ENCODE results near the gene SLC25A15.

The SLC25A15 gene

DNA sequence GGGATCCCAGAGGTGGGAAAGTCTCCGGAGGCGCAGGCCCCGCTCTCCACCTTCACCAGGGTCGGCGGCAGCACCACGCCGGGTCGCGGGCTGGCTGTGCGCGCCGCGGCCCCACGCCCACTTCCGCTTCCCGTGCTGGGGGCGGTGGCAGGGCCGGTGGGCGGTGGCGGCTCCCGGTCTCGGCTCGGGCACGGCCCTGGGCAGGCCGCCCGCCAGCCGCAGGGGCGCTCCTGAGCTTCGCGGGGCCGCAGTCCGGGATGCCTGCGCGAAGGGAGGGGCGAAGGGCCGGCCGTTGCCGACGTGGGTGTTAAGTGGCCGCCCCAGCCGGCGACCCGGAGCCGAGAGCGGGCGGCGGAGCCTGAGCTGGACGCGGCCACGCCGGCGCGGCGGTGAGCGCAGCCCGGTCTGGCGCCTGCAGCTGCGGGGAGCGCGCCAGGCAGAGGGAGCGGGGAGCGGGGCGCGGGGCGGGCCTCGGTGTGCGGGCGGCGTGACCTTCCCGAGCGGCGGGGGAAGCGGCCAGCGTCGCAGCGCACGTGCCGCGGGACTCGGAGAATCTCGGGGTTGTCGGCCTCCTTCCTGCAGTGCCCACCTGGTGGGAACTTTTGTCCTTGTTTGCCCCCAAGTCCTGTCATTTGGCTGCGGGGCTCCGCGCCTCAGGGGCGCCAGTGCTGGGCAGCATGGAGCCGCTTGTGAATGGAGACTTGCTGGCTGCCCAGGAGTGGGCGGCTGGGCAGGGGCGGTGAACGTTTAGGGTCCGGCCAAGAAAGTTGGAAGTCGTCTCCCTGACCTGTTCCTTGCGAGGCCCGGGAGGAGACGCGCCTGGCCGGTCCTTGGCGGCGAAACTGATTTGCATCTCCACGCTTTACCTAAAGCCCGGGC lies at the start of gene SLC25A15:
TSS of gene SLC25A15 (plus strand) at position 337 of the 879 bp plus-strand sequence. CDS start 3,616 bp downstream, outside the sequence.
- Histone ChIP-seq H3K9ac (ENCODE audit: low read depth, low read length) (peak within 1 kb of the TSS; percentile 76; the same call in 1 of the 2 replicates), H3K9me3 (ENCODE audit: insufficient read depth, low read depth, low read length) (no peaks in the 10 kb centered on the region), H3K4me1 (ENCODE audit: insufficient read depth, low read length) (no peaks in the 10 kb centered on the region), H3K27me3 (ENCODE audit: insufficient read depth, low read length) (no peaks in the 10 kb centered on the region), H3K27ac (ENCODE audit: low read length) (peak within 1 kb of the TSS; percentile 2), H3K36me3 (ENCODE audit: insufficient read depth, low read depth, low read length) (peaks cover 9% of the 10 kb centered on the region), H3K4me3 (ENCODE audit: low read length) (peak within 1 kb of the TSS; percentile 86)

DNA sequence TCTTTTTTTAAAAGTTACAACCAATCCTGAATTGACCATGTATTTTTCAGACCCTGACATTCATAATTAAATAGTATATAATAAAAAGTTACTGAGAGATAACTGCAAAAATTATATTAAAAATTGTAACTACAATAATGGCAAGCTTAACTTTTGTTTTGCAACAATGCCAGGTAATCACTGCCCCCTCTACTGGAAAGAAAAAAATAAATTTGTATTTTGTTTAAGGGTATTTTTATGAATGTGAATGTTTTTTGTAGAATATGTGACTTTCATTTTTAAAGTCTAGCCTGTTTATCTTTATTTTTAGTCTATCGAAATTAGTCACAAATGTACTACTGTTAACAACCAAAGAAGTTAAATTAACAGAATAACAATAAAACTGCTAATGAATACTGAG lies 40.1 kb upstream of the SLC25A15 start:
- Histone ChIP-seq H3K9me3 (ENCODE audit: insufficient read depth, low read depth, low read length) (no peaks in the 10 kb centered on the region), H3K36me3 (ENCODE audit: insufficient read depth, low read depth, low read length) (peaks cover 38% of the 10 kb centered on the region), H3K27me3 (ENCODE audit: insufficient read depth, low read length) (no peaks in the 10 kb centered on the region), H3K27ac (ENCODE audit: low read length) (no peak overlapping the region), H3K9ac (ENCODE audit: low read depth, low read length) (no peak overlapping the region), H3K4me3 (ENCODE audit: low read length) (no peak overlapping the region), H3K4me1 (ENCODE audit: insufficient read depth, low read length) (no peaks in the 10 kb centered on the region)

DNA sequence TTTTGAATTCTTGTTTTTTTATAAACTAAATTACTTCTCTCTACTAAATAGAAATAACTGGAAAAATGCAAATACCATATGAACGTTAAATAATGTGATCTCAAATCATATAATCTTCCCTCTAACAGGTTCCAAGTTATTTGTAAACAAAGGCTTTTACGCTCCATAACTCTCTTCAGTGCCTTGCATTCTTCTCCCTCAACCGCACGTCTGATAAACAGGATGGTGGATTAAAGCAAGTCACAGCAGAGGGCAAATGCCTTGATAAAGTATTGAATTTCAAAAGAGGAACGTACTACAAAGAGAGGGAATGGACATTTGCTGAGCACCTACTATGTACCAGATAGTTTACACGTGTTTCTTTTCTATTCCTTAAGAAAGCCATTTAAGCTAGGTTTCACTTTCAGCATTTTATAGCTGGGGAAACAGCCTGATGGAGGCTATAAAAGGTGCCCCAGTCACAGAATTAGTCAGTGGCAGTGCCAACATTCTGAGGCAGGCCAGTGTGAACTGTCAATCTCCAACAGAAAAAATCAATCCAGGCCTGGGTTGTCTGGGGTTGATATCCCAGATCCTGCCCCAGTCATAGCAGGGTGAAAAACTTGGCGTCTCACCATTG lies 34.2 kb upstream of the SLC25A15 start:
- peaks cover 51% of the 10 kb centered on the region for H3K36me3 ChIP-seq (ENCODE audit: insufficient read depth, low read depth, low read length)
- H3K27me3 ChIP-seq (ENCODE audit: insufficient read depth, low read length) = no peaks in the 10 kb centered on the region
- no peaks in the 10 kb centered on the region for H3K9me3 ChIP-seq (ENCODE audit: insufficient read depth, low read depth, low read length)
- H3K27ac ChIP-seq (ENCODE audit: low read length) = no peak overlapping the region
- no peaks in the 10 kb centered on the region for H3K4me1 ChIP-seq (ENCODE audit: insufficient read depth, low read length)
- no peak overlapping the region for H3K4me3 ChIP-seq (ENCODE audit: low read length)
- no peak overlapping the region for H3K9ac ChIP-seq (ENCODE audit: low read depth, low read length)

DNA sequence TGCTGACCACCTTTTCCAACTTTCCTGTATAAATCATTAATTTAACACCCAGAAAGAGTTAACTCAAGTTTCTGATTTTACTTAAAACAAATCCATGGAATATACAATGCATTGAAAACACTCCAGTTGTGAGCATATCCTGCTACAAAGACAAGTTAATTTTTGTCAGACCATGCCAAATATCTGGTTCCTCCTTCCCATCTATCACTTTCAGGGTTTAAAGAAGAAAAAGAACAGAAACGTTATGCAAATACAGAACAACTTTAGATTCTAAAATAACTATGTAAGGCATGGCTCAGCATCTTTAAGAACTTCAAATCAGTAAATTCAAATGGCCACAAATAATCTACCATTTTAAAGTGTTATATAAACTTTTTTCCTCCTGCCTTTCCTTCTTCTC lies 33.4 kb upstream of the SLC25A15 start:
- Histone ChIP-seq H3K36me3 (ENCODE audit: insufficient read depth, low read depth, low read length) (peaks cover 52% of the 10 kb centered on the region), H3K27me3 (ENCODE audit: insufficient read depth, low read length) (no peaks in the 10 kb centered on the region), H3K9ac (ENCODE audit: low read depth, low read length) (no peak overlapping the region), H3K9me3 (ENCODE audit: insufficient read depth, low read depth, low read length) (no peaks in the 10 kb centered on the region), H3K27ac (ENCODE audit: low read length) (no peak overlapping the region), H3K4me1 (ENCODE audit: insufficient read depth, low read length) (no peaks in the 10 kb centered on the region), H3K4me3 (ENCODE audit: low read length) (no peak overlapping the region)

DNA sequence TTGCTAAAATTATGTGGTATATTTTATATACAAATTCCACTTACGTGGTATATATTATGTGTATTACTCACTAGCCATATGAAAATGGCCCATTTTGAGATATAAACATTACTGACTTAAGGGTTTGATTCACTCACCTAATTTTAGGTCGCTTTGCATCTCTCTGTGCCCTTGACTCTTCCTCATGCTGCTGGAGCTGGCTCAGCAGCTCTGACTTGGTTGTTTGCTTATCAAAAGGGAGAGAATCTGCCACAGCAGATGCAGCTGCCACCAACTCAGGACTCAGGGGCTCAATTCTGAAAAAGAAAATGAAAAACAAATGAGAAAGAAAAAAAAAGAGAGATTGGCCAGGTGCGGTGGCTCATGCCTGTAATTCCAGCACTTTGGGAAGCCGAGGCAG lies 30.6 kb upstream of the SLC25A15 start:
- no peak overlapping the region for H3K4me3 ChIP-seq (ENCODE audit: low read length)
- no peaks in the 10 kb centered on the region for H3K27me3 ChIP-seq (ENCODE audit: insufficient read depth, low read length)
- peaks cover 44% of the 10 kb centered on the region for H3K36me3 ChIP-seq (ENCODE audit: insufficient read depth, low read depth, low read length)
- H3K27ac ChIP-seq (ENCODE audit: low read length) = no peak overlapping the region
- no peak overlapping the region for H3K9ac ChIP-seq (ENCODE audit: low read depth, low read length)
- no peaks in the 10 kb centered on the region for H3K9me3 ChIP-seq (ENCODE audit: insufficient read depth, low read depth, low read length)
- no peaks in the 10 kb centered on the region for H3K4me1 ChIP-seq (ENCODE audit: insufficient read depth, low read length)

DNA sequence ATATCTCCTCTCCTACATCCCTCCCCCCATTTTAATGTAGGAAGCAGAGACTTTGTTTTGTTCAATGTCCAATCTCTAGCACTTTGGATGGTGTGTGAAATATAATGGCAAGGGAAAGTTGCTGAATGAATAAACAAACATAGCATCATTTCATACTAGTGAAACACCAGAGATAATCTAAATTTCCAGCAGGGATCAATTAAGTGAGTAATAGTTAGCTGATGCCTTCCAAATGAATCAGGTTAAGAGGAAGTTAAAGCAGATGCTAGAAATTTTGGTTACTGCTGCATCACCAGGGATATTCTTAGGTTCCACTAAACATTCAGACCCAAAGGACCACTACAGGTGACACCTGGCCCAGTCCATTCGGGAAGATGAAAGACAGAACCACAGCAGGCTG lies 26.6 kb upstream of the SLC25A15 start:
- Histone ChIP-seq H3K4me3 (ENCODE audit: low read length) (no peak overlapping the region), H3K9me3 (ENCODE audit: insufficient read depth, low read depth, low read length) (no peaks in the 10 kb centered on the region), H3K27me3 (ENCODE audit: insufficient read depth, low read length) (no peaks in the 10 kb centered on the region), H3K4me1 (ENCODE audit: insufficient read depth, low read length) (no peaks in the 10 kb centered on the region), H3K36me3 (ENCODE audit: insufficient read depth, low read depth, low read length) (peaks cover 40% of the 10 kb centered on the region), H3K27ac (ENCODE audit: low read length) (no peak overlapping the region), H3K9ac (ENCODE audit: low read depth, low read length) (no peak overlapping the region)

DNA sequence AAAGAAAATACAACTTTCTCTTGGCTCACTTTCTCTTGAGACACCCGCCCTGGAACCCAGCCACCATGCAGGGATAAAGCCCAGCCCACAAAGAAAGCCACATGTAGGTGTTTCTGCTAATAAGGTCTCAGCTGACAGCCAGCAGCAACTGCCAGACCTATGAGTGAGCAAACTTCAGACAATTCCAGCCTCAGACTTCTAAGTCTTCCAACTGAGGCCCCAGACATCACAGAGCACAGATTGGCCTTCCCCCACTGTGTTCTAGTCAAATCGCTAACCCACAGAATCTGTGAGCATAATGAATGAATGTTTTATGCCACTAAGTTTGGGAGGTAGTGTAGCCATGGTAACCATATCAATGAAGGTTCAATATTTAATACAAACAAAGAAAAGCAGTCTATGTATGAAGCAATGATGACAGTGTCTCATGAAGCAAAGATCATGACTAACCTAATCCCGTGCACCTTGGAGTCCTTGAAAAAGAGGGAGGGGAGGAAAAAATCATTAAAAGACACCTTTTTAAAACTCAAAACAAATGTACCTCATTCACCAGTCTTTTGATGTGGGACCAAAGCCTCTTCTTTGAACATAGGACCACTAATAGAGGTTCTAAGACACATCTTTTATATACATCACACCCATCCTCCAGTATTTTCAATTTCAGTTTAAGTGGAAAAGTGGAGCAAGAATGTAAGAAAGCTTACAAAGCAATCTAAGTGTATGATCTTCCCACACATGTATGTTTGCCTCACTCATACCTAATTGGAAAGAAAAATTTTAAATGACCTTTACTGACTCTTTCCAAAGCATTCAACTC lies 24.6 kb upstream of the SLC25A15 start:
- no peaks in the 10 kb centered on the region for H3K9me3 ChIP-seq (ENCODE audit: insufficient read depth, low read depth, low read length)
- no peak overlapping the region for H3K4me3 ChIP-seq (ENCODE audit: low read length)
- H3K27me3 ChIP-seq (ENCODE audit: insufficient read depth, low read length) = no peaks in the 10 kb centered on the region
- H3K27ac ChIP-seq (ENCODE audit: low read length) = no peak overlapping the region
- H3K4me1 ChIP-seq (ENCODE audit: insufficient read depth, low read length) = no peaks in the 10 kb centered on the region
- H3K9ac ChIP-seq (ENCODE audit: low read depth, low read length) = no peak overlapping the region
- H3K36me3 ChIP-seq (ENCODE audit: insufficient read depth, low read depth, low read length) = peaks cover 30% of the 10 kb centered on the region

DNA sequence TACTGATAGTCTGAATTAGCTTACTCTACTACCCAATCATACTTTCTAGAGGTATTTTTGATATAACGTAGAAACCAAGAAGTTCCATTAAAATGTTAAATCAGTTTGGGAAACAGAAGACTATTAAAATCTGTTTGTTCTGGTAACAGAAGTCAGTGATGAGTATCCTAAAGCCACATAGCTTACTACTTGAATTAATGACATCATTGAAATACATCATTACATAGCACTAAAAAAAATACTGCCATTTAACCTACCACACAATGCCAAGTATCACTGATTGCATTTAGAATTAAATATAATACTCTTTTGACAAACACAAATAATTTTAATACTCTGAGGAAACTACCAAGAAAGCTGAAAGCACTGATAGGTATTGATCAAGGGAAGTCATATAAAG lies 23.8 kb upstream of the SLC25A15 start:
- Histone ChIP-seq H3K9ac (ENCODE audit: low read depth, low read length) (no peak overlapping the region), H3K4me3 (ENCODE audit: low read length) (no peak overlapping the region), H3K27me3 (ENCODE audit: insufficient read depth, low read length) (no peaks in the 10 kb centered on the region), H3K9me3 (ENCODE audit: insufficient read depth, low read depth, low read length) (no peaks in the 10 kb centered on the region), H3K36me3 (ENCODE audit: insufficient read depth, low read depth, low read length) (peaks cover 27% of the 10 kb centered on the region), H3K4me1 (ENCODE audit: insufficient read depth, low read length) (peaks cover 5% of the 10 kb centered on the region; the same call in 1 of the 2 replicates), H3K27ac (ENCODE audit: low read length) (no peak overlapping the region)

DNA sequence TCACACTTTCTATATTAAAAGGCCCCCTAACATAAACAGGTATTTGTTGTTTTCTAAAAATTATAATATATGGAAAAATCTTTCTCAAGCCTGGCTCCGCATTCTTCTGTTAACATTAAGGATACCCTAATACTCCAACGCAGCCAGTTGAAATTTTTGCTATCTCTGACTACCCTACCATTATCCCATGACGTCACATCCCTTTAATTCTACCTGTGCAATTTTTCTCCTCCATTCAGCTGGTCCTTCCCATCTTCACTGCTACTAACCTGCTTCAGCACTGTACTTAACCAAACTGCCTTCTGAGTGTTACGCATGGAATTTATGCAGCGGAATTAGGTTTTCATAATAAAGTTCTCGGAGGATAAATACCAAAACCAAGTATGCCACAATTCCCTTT lies 19.4 kb upstream of the SLC25A15 start:
- H3K27ac ChIP-seq (ENCODE audit: low read length) = no peak overlapping the region
- H3K27me3 ChIP-seq (ENCODE audit: insufficient read depth, low read length) = no peaks in the 10 kb centered on the region
- H3K4me1 ChIP-seq (ENCODE audit: insufficient read depth, low read length) = peaks cover 5% of the 10 kb centered on the region; the same call in 1 of the 2 replicates
- peaks cover 12% of the 10 kb centered on the region for H3K36me3 ChIP-seq (ENCODE audit: insufficient read depth, low read depth, low read length)
- no peaks in the 10 kb centered on the region for H3K9me3 ChIP-seq (ENCODE audit: insufficient read depth, low read depth, low read length)
- peak overlapping the region; percentile 99; the same call in 1 of the 2 replicates for H3K9ac ChIP-seq (ENCODE audit: low read depth, low read length)
- peak overlapping the region; percentile 100 for H3K4me3 ChIP-seq (ENCODE audit: low read length)

DNA sequence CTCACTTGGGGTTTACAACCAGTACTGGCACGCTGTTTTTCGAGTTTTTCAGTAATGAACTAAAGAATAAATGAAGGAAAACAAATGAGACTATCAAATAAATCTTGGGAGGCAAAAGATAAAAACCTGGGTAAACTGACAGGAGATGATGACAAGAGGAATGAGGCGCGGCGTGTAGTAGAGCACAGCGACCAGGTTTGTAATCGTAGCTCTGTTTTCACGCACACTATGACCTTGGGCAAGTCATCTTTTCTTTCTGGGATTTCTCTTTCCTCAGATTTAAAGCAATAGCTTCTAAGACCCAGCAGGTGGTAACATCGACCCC lies 18.8 kb upstream of the SLC25A15 start:
- peaks cover 9% of the 10 kb centered on the region for H3K36me3 ChIP-seq (ENCODE audit: insufficient read depth, low read depth, low read length)
- H3K4me3 ChIP-seq (ENCODE audit: low read length) = peak overlapping the region; percentile 100
- no peaks in the 10 kb centered on the region for H3K9me3 ChIP-seq (ENCODE audit: insufficient read depth, low read depth, low read length)
- H3K9ac ChIP-seq (ENCODE audit: low read depth, low read length) = peak overlapping the region; percentile 99
- H3K4me1 ChIP-seq (ENCODE audit: insufficient read depth, low read length) = peaks cover 5% of the 10 kb centered on the region; the same call in 1 of the 2 replicates
- H3K27me3 ChIP-seq (ENCODE audit: insufficient read depth, low read length) = no peaks in the 10 kb centered on the region
- H3K27ac ChIP-seq (ENCODE audit: low read length) = peak overlapping the region; percentile 95

DNA sequence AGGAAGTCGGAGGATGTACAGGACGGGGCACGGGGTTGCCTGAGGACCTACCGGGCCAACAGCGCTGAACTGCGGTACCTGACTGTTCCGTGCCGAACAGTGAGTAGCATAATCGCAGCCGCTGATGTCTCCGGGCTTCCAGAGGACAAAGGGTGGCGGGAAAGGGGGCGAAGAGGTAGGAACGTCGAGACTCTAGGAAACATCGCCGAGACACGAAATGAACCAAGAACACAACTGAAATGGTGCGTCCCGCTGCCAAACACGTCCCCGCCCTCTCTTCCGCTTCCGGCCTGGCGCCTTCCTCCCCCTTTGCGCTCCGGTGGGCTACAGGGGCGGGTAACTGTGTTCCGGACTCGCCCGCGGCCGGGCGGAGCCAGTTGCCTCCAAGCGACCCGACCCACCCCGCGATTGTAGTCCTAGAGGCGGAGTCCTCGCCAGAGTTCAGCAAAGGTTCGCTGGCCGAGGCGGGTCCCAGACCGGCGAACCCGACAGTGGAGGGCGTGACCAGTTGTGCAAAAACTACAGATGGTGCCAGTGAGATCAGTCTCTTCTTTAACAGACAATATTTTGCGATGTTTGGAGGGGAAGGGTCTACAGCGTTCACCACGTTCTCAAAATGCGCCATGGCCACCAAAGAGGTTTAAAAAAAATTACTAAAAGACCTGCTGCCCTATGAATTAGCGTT lies 18.3 kb upstream of the SLC25A15 start, which contains the start of gene MRPS31:
TSS of gene MRPS31 (minus strand) at position 257 of the 685 bp plus-strand sequence. CDS start at position 203, 54 bp downstream.
- Histone ChIP-seq H3K4me1 (ENCODE audit: insufficient read depth, low read length) (peaks cover 5% of the 10 kb centered on the region; the same call in 1 of the 2 replicates), H3K9ac (ENCODE audit: low read depth, low read length) (peak within 1 kb of the TSS; percentile 99), H3K27ac (ENCODE audit: low read length) (peak within 1 kb of the TSS; percentile 95), H3K27me3 (ENCODE audit: insufficient read depth, low read length) (no peaks in the 10 kb centered on the region), H3K9me3 (ENCODE audit: insufficient read depth, low read depth, low read length) (no peaks in the 10 kb centered on the region), H3K4me3 (ENCODE audit: low read length) (peak within 1 kb of the TSS; percentile 100), H3K36me3 (ENCODE audit: insufficient read depth, low read depth, low read length) (peaks cover 6% of the 10 kb centered on the region; the same call in 1 of the 2 replicates)

Data from iPS-20b (cell line).